Gastrocnemius medialis (tissue), 4 donors: ENCODE measurements around the gene CFAP53.

Experiments
- CTCF ChIP-seq, 5 experiments: fragments of 450-650 bp in 3 of 5; fragments of 200-600 bp in 2 of 5; sonication (generic) in 2 of 5; IDR thresholded peaks in 4 of 5; conservative IDR thresholded peaks in 1 of 5; 1 replicate in 4 of 5; 2 replicates in 1 of 5; pipeline ENCODE4 v1.5.1; 2016 to 2019; ENCODE audit warnings: antibody characterized with exemption in 5 of 5, mild to moderate bottlenecking in 3 of 5, moderate library complexity in 3 of 5
- POLR2A ChIP-seq, 2 donors: fragments of 450-650 bp; IDR thresholded peaks; one replicate each; pipeline ENCODE4 v1.6.1; 2017; ENCODE audit warnings: antibody characterized with exemption in 2 of 2, mild to moderate bottlenecking in 2 of 2, moderate library complexity in 2 of 2

GRCh38 chr18:50297621-50298442 lies 31.5 kb upstream of the CFAP53 start:
- TF ChIP-seq CTCF (IDR thresholded peaks at IDR 0.05 in 4 of 5, conservative IDR thresholded peaks at IDR 0.05 in 1 of 5), result no peak
- no peak for TF ChIP-seq POLR2A (IDR thresholded peaks at IDR 0.05)
